ENCODE results near the gene TELO2.

TELO2 gene

DNA sequence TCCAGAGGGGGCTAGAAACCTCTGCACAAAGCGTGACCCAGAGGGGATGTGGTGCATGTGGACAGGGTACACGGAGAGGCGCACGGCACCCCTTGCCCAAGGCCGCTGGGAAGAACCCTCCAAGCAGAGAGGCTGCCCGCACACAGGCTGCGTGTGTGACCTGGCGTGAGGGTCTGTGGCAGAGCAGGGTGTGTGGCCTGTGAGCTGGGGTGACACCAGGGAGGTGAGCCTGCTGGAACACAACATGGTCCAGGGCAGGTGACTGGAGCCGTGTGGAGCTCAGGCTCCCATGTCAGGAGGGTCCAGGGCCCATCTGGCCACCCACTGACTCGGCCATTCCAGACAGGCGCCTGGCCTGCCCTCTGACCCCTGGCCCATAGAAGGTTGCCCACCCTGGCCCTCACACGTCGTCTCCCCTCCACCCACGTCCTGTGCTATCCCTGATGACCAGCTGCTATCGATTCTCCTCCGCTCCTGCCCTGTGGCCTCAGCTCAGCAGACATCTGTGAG lies 25.5 kb downstream of the TELO2 start:
- no peak for DNase-seq (ENCODE audit: low read depth)
- no peak overlapping the region for H3K4me3 ChIP-seq (replicated peaks; ENCODE audit: low read depth, low read length)
- TF ChIP-seq, protein P1, sequence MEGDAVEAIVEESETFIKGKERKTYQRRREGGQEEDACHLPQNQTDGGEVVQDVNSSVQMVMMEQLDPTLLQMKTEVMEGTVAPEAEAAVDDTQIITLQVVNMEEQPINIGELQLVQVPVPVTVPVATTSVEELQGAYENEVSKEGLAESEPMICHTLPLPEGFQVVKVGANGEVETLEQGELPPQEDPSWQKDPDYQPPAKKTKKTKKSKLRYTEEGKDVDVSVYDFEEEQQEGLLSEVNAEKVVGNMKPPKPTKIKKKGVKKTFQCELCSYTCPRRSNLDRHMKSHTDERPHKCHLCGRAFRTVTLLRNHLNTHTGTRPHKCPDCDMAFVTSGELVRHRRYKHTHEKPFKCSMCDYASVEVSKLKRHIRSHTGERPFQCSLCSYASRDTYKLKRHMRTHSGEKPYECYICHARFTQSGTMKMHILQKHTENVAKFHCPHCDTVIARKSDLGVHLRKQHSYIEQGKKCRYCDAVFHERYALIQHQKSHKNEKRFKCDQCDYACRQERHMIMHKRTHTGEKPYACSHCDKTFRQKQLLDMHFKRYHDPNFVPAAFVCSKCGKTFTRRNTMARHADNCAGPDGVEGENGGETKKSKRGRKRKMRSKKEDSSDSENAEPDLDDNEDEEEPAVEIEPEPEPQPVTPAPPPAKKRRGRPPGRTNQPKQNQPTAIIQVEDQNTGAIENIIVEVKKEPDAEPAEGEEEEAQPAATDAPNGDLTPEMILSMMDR (IDR thresholded peaks at IDR 0.05; ENCODE audit: low read length, missing control alignments), result no peak

DNA sequence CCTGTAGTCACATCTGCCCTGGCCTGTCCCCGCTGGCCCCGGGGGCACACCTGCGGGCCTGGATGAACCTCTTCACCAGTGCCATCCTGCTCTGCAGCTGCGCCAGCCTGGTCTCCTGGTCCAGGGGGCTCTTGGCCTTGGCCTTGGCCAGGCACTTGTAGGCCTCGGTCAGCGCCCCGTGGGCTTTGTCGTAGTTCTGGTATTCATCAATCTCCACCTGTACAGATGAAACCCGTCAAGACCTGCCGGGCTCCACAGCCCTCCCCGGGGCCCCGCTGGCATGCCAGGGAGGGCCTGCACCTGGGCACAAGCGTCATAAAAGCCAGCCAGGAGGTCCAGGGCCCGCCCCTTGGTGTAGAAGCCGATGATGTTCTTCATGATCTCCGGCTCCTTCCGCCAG lies 26.7 kb downstream of the TELO2 start:
- no peak for DNase-seq (ENCODE audit: low read depth)
- TF ChIP-seq, protein P1 (IDR thresholded peaks at IDR 0.05; ENCODE audit: low read length, missing control alignments), result no peak
- H3K4me3 ChIP-seq (replicated peaks; ENCODE audit: low read depth, low read length), result no peak overlapping the region

DNA sequence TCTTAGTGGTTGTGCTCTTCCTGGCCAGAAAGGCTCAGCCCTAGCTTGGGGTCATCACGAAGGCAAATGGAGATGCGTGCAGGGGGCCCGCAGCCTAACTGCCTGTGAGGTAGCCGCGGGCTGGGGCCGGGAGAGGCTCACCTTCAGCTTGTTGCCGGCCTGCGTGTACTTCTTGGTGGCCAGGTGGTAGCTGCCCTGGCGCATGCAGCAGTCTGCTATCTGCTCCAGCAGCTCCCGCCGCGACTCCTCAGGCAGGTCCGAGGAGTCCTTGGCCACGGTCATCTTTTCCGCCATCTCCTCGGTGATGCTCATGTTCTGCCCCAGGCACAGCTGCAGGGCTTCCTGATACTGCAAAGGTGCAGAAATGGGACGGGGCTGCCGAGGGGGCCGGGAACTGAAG lies 27.3 kb downstream of the TELO2 start:
- TF ChIP-seq, protein P1 (IDR thresholded peaks at IDR 0.05; ENCODE audit: low read length, missing control alignments), result no peak
- DNase-seq (ENCODE audit: low read depth), result no peak

DNA sequence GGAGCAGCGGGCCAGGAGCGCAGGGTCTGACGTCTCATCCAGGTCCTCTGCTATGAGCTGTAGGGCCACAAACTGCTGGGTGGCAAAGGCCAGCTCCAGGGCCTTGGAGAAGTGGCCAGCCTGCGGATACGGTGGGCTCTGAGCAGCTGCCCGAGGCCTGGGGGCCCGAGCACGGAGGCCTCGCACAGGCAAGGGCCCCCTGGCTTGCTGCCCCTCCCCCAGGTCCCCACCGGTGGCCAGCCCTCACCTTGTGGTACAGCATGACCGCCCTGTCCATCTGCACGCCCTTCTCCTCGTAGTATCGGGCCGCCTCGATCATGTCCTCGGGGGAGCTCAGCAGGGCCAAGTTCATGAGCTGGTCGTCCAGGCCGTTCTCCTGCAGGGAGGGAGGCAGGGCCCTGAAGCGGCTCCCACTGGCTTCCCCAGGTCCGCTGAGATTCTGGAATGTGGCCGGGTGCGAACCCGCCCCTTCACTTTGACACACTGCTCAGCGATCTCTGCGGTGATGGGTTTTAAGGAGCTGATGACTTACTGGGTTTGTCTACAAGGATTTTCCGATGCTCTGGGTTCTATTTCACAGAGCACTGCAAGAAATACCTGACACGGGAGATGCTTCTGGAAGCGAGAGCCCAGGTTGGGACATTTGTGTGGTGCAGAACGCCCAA lies 30.6 kb downstream of the TELO2 start:
- no peak overlapping the region for H3K4me3 ChIP-seq (replicated peaks; ENCODE audit: low read depth, low read length)
- DNase-seq (ENCODE audit: low read depth), result no peak
- TF ChIP-seq, protein P1 (IDR thresholded peaks at IDR 0.05; ENCODE audit: low read length, missing control alignments), result no peak

More for the DNA sequence above, 27.3 kb downstream of the TELO2 start:
- no peak overlapping the region for H3K4me3 ChIP-seq (replicated peaks; ENCODE audit: low read depth, low read length)

DNA sequence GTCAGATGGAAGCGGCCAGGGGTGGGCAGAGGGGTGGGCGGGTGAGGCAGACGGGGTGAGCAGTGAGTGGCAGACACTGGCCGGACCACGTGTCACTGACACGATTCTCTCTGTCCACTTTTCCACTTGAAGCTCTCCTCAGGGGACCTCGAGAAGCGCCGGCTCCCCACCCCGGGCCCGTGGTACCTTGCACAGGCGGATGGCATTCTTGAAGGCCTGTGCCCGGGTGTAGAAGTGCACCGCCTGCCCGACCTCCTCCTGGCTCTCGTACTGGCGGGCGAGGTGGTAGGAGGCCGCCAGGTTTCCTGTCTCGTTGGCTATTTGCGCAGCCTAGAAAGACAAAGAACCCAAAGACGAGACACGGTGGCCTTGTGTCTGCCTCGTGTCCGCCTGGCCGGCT lies 31.2 kb downstream of the TELO2 start:
- H3K4me3 ChIP-seq (replicated peaks; ENCODE audit: low read depth, low read length), result no peak overlapping the region
- DNase-seq (ENCODE audit: low read depth), result no peak
- TF ChIP-seq, protein P1 (IDR thresholded peaks at IDR 0.05; ENCODE audit: low read length, missing control alignments), result no peak

DNA sequence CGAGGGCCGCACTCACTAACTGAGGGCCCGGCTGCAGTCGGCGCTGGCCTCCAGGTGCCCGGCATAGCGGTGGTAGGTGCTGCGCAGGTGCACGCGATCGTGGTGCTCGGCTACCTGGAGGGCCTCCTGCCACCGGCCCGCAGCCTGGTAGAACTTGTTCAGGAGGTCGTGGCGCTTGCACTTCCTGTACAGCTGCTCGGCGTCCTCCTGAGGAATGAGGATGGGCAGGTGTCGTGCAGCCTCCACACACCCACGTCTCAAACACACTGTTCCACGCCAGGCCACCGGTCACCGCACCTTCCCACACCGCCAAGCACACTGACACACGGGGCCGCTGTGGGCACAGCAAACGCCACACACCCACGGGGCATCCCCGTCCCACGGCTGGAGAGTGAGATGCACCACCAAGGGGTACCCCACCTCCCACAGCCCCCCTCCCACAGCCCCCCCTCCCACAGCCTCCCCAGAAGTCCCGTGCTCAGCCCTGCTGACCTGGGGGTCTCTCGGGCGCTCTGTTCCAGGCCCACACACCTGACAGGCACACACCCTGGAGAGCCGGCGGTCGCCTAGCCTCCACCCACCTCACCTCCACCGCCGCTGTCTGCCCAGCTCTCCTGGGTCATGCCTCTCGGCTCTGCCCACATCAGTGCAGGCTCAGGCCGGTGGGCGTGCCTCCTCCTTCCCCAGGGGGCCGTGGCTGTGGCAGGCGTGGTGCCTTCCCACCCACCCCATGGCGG lies 32.9 kb downstream of the TELO2 start:
- TF ChIP-seq, protein P1 (IDR thresholded peaks at IDR 0.05; ENCODE audit: low read length, missing control alignments), result no peak
- no peak for DNase-seq (ENCODE audit: low read depth)
- H3K4me3 ChIP-seq (replicated peaks; ENCODE audit: low read depth, low read length), result no peak overlapping the region

Data from fibroblast of pulmonary artery (primary cell).